Ishikawa (cell line): Measurements from ENCODE around the gene AKAP7.

Experiments used
- CEBPB ChIP-seq: IDR thresholded peaks from 2 replicates; pipeline ENCODE4 v1.6.1; 2012
- CREB1 ChIP-seq: IDR thresholded peaks from 2 replicates; pipeline ENCODE4 v1.6.1; 2012; ENCODE audit warnings: low read depth
- EGR1 ChIP-seq: IDR thresholded peaks from 2 replicates; pipeline ENCODE4 v1.6.1; 2012
- FOXM1 ChIP-seq: IDR thresholded peaks from 2 replicates; pipeline ENCODE4 v1.6.1; 2012; ENCODE audit warnings: low read depth, borderline replicate concordance
- NFIC ChIP-seq: IDR thresholded peaks from 2 replicates; pipeline ENCODE4 v1.6.1; 2012
- RAD21 ChIP-seq: IDR thresholded peaks from 2 replicates; pipeline ENCODE4 v1.6.1; 2012; ENCODE audit warnings: low read depth
- TAF1 ChIP-seq: IDR thresholded peaks from 2 replicates; pipeline ENCODE4 v1.6.1; 2012; ENCODE audit warnings: low read depth, mild to moderate bottlenecking
- TCF12 ChIP-seq: IDR thresholded peaks from 2 replicates; pipeline ENCODE4 v1.6.1; 2012; ENCODE audit warnings: low read depth
- TEAD4 ChIP-seq: IDR thresholded peaks from 2 replicates; pipeline ENCODE4 v1.6.1; 2012
- YY1 ChIP-seq: IDR thresholded peaks from 2 replicates; pipeline ENCODE4 v1.6.1; 2012; ENCODE audit warnings: low read depth
- ZBTB7A ChIP-seq: IDR thresholded peaks from 2 replicates; pipeline ENCODE4 v1.6.1; 2012; ENCODE audit warnings: low read depth
- TF ChIP-seq, protein P1 (sequence below): IDR thresholded peaks from 2 replicates; pipeline ENCODE4 v1.6.1; 2012; ENCODE audit warnings: low read depth, mild to moderate bottlenecking
- TF ChIP-seq, protein P2 (sequence below): IDR thresholded peaks from 2 replicates; pipeline ENCODE4 v1.6.1; 2012
- TF ChIP-seq, protein P3 (sequence below): IDR thresholded peaks from 2 replicates; pipeline ENCODE4 v1.6.1; 2012

Gene AKAP7

GRCh38 chr6:131227158-131227543 is 91.9 kb downstream of the AKAP7 start:
- no peak for TF ChIP-seq RAD21
- TF ChIP-seq, protein P1, sequence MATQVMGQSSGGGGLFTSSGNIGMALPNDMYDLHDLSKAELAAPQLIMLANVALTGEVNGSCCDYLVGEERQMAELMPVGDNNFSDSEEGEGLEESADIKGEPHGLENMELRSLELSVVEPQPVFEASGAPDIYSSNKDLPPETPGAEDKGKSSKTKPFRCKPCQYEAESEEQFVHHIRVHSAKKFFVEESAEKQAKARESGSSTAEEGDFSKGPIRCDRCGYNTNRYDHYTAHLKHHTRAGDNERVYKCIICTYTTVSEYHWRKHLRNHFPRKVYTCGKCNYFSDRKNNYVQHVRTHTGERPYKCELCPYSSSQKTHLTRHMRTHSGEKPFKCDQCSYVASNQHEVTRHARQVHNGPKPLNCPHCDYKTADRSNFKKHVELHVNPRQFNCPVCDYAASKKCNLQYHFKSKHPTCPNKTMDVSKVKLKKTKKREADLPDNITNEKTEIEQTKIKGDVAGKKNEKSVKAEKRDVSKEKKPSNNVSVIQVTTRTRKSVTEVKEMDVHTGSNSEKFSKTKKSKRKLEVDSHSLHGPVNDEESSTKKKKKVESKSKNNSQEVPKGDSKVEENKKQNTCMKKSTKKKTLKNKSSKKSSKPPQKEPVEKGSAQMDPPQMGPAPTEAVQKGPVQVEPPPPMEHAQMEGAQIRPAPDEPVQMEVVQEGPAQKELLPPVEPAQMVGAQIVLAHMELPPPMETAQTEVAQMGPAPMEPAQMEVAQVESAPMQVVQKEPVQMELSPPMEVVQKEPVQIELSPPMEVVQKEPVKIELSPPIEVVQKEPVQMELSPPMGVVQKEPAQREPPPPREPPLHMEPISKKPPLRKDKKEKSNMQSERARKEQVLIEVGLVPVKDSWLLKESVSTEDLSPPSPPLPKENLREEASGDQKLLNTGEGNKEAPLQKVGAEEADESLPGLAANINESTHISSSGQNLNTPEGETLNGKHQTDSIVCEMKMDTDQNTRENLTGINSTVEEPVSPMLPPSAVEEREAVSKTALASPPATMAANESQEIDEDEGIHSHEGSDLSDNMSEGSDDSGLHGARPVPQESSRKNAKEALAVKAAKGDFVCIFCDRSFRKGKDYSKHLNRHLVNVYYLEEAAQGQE, result no peak
- TF ChIP-seq ZBTB7A, result no peak
- TF ChIP-seq TAF1, result no peak
- no peak for TF ChIP-seq YY1
- TF ChIP-seq FOXM1, result no peak
- no peak for TF ChIP-seq CEBPB
- no peak for TF ChIP-seq EGR1
- TF ChIP-seq, protein P2, sequence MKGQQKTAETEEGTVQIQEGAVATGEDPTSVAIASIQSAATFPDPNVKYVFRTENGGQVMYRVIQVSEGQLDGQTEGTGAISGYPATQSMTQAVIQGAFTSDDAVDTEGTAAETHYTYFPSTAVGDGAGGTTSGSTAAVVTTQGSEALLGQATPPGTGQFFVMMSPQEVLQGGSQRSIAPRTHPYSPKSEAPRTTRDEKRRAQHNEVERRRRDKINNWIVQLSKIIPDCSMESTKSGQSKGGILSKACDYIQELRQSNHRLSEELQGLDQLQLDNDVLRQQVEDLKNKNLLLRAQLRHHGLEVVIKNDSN, result no peak
- TF ChIP-seq CREB1, result no peak
- TF ChIP-seq, protein P3, sequence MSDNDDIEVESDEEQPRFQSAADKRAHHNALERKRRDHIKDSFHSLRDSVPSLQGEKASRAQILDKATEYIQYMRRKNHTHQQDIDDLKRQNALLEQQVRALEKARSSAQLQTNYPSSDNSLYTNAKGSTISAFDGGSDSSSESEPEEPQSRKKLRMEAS, result no peak
- no peak for TF ChIP-seq NFIC

DNA sequence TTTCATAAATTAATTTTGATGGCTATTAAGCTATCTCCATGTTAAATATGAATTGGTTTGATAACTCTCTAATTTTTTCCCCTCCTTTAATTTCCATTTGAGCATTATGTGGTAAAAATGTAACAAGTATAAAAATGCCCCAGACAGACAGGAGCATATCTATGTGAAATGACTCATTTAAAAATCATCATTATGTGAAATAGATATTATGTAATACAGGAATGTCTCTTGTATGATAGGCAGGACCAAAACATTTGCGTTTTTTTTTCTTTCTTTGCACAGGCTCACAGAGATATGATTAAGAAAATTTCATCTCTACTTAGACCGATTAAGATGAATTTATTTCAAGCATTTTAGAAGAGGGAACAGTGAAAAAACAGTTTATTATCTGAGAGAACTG is 95.8 kb downstream of the AKAP7 start:
- TF ChIP-seq, protein P1, result no peak
- TF ChIP-seq RAD21 (no peak), ZBTB7A (no peak), CEBPB (no peak), CREB1 (no peak), FOXM1 (no peak)
- TF ChIP-seq, protein P3, result no peak

GRCh38 chr6:131231891-131232290 is 96.6 kb downstream of the AKAP7 start:
- TF ChIP-seq, protein P1, result no peak
- TF ChIP-seq TEAD4 (no peak), FOXM1 (no peak), TCF12 (no peak), ZBTB7A (no peak)
- TF ChIP-seq, protein P2, result no peak
- TF ChIP-seq, protein P3, result no peak

DNA sequence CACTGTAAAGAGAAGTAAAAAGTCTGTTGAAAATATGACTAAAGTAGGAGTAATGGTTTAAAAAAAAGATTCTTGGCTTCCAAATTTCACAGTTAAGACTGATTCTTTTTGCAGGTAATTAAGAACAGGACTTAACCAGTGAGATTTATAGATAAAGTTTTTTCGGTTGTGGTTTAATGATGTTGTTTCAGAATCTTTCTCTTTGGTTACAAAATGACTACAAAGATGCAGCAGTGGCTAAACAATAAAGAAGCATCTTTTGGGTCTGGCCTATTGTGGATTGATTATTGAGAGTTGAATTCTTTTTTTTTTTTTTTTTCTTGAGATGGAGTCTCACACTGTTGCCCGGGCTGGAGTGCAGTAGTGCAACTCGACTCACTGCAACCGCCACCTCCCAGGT is 109.7 kb downstream of the AKAP7 start:
- TF ChIP-seq, protein P1, result no peak
- no peak for TF ChIP-seq FOXM1
- TF ChIP-seq, protein P2, result no peak
- TF ChIP-seq, protein P3, result no peak
